ENCODE measurements around the gene FGB. TPM values are rescaled to one million over a fixed set of nuclear protein-coding genes. Genes with fewer than 3 reads are reported as not detected.

FGB gene
- total and polyA plus RNA-seq, 2 experiments from 2014 or later = not detected

DNA sequence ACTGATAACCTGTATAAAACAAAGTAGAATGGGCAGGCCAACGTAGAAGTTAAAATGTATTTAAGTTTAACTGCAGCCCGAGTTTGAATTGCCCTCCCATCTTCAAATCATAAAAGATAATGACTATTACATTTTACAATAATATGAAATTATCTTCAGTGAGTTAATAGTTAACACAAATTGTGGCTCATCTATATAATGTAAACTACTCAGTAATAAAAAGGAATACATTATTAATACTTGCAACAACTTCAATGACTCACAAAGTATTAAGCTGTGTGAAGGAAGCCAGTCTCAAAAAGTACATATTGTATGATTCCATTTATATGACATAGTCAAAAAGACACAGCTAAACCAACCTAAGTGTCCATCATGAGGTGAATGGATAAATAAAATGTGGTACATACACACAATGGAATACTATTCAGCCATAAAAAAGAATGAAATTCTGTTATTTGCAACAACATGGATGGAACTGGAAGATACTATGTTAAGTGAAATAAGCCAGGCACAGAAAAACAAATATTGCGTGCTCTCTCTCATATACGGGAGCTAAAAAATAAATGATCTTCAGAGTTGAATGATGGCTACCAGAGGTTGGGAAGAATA lies 20.4 kb upstream of the FGB start:
- Histone ChIP-seq H3F3A (replicated peaks; ENCODE audit: low read depth) (no peaks in the 10 kb centered on the region), H3K79me2 (replicated peaks; ENCODE audit: insufficient read depth) (peaks cover 4% of the 10 kb centered on the region; the same call in 1 of the 2 replicates), H3K36me3 (ENCODE audit: insufficient read depth) (peaks cover 81% of the 10 kb centered on the region), H3K9me2 (ENCODE audit: insufficient read depth) (no peaks in the 10 kb centered on the region), H3K4me1 (ENCODE audit: insufficient read depth) (no peaks in the 10 kb centered on the region), H4K20me1 (replicated peaks; ENCODE audit: insufficient read depth) (no peaks in the 10 kb centered on the region; the same call in 1 of the 2 replicates), H3K27me3 (ENCODE audit: insufficient read depth) (no peaks in the 10 kb centered on the region), H3K4me3 (no peak overlapping the region), H3K4me2 (no peak overlapping the region), H3K27ac (ENCODE audit: low read depth) (no peak overlapping the region), H2AFZ (no peak overlapping the region)
- Mint-ChIP-seq H3K36me3 (ENCODE audit: low read depth) (peaks cover 71% of the 10 kb centered on the region), H3K4me1 (no peaks in the 10 kb centered on the region), H3K9me3 (no peaks in the 10 kb centered on the region), H3K27me3 (ENCODE audit: insufficient read depth, low read depth, poor library complexity) (no peaks in the 10 kb centered on the region), H3K4me3 (no peak overlapping the region), H3K27ac (no peak overlapping the region)
- ATAC-seq (no peak), DNase-seq (ENCODE audit: low spot score) (no peak)
- no peak for TF ChIP-seq ZNF331 (CRISPR knock-in tag; IDR thresholded peaks at IDR 0.05; ENCODE audit: low read depth)
- TF ChIP-seq EZH2phosphoT487 (IDR thresholded peaks at IDR 0.05; ENCODE audit: unreplicated experiment) = no peak
- TF ChIP-seq ETS1 (IDR thresholded peaks at IDR 0.05) = no peak
- TF ChIP-seq ZNF114 (CRISPR knock-in tag; IDR thresholded peaks at IDR 0.05) = no peak

- Mint-ChIP-seq H3K27me3 (ENCODE audit: insufficient read depth, low read depth, poor library complexity) (no peaks in the 10 kb centered on the region), H3K36me3 (ENCODE audit: low read depth) (peaks cover 56% of the 10 kb centered on the region), H3K9me3 (no peaks in the 10 kb centered on the region), H3K27ac (no peak overlapping the region), H3K4me1 (peaks cover 8% of the 10 kb centered on the region), H3K4me3 (no peak overlapping the region)
- Histone ChIP-seq H3K79me2 (replicated peaks; ENCODE audit: insufficient read depth) (peaks cover 32% of the 10 kb centered on the region), H3K27me3 (ENCODE audit: insufficient read depth) (no peaks in the 10 kb centered on the region), H4K20me1 (replicated peaks; ENCODE audit: insufficient read depth) (peaks cover 6% of the 10 kb centered on the region; the same call in 1 of the 2 replicates), H3K4me3 (no peak overlapping the region), H3K27ac (ENCODE audit: low read depth) (no peak overlapping the region), H3K36me3 (ENCODE audit: insufficient read depth) (peaks cover 53% of the 10 kb centered on the region), H3K4me2 (no peak overlapping the region), H3F3A (replicated peaks; ENCODE audit: low read depth) (no peaks in the 10 kb centered on the region), H3K4me1 (ENCODE audit: insufficient read depth) (peaks cover 8% of the 10 kb centered on the region; the same call in 1 of the 2 replicates), H3K9me2 (ENCODE audit: insufficient read depth) (no peaks in the 10 kb centered on the region), H2AFZ (no peak overlapping the region)
- ATAC-seq (no peak), DNase-seq (ENCODE audit: low spot score) (no peak)
- no peak for TF ChIP-seq NANOG (IDR thresholded peaks at IDR 0.05; ENCODE audit: borderline replicate concordance)
- TF ChIP-seq JUNB (IDR thresholded peaks at IDR 0.05; ENCODE audit: unreplicated experiment) = no peak
- TF ChIP-seq ZNF114 (CRISPR knock-in tag; IDR thresholded peaks at IDR 0.05) = no peak
- no peak for TF ChIP-seq ETS1 (IDR thresholded peaks at IDR 0.05)
- TF ChIP-seq POLR2AphosphoS5 (IDR thresholded peaks at IDR 0.05; ENCODE audit: low read depth) = no peak
- peak; percentile 10 to 46; a peak in 2 of 4 replicates for TF ChIP-seq CTCF (conservative IDR thresholded peaks at IDR 0.05; ENCODE audit: low read depth in 2 of 2)
Measured at GRCh38 chr4:154545689-154546088, 17.1 kb upstream of the FGB start.

Measured in GM23338 (cell line).